ENCODE measurements around the gene YJU2. TPM values are rescaled to one million over a fixed set of nuclear protein-coding genes. Genes with fewer than 3 reads are reported as not detected.

Gene YJU2
- total RNA-seq, 1 experiment from 2014 or later: 26.9 TPM

GRCh38 chr19:4257025-4257424 lies 10.1 kb downstream of the YJU2 start (continued):
- TF ChIP-seq REST (IDR thresholded peaks at IDR 0.05; ENCODE audit: low read depth): no peak
- TF ChIP-seq EZH2 (IDR thresholded peaks at IDR 0.05): no peak
- TF ChIP-seq RAD21 (IDR thresholded peaks at IDR 0.05; ENCODE audit: low read depth): no peak
- no peak for TF ChIP-seq ZNF274 (IDR thresholded peaks at IDR 0.05; ENCODE audit: low read depth, low read length)

- RAD21 ChIA-PET (ENCODE audit: low non-redundant PET in 1 of 2, low total read pairs in 2 of 2, uncharacterized antibody in 2 of 2, unreplicated experiment in 2 of 2): no interaction called here
- peaks cover 13 to 35% of the 10 kb centered on the region in 2 experiments for H3K36me3 ChIP-seq (ENCODE audit: control insufficient read depth in 1 of 2, insufficient read depth in 2 of 2, low read length in 2 of 2)
- intact Hi-C loops (cut with micrococcal nuclease): no loop called here
These were observed 11.3 kb downstream of the YJU2 start for GRCh38 chr19:4258181-4258580.

More at GRCh38 chr19:4258181-4258580, 11.3 kb downstream of the YJU2 start:
- H3K9ac ChIP-seq (ENCODE audit: low read length): no peak overlapping the region
- H3K27ac ChIP-seq (ENCODE audit: low read depth, low read length): no peak overlapping the region
- peaks cover 5 to 6% of the 10 kb centered on the region in 2 experiments; a peak in 2 of 4 replicates for H3K9me3 ChIP-seq (ENCODE audit: control insufficient read depth in 1 of 2, insufficient read depth in 1 of 2, low read depth in 1 of 2, low read length in 2 of 2)
- no peaks in the 10 kb centered on the region for H3K4me1 ChIP-seq (ENCODE audit: control insufficient read depth in 1 of 2, insufficient read depth in 2 of 2, low read length in 2 of 2)
- no peaks in the 10 kb centered on the region for H3K9me2 ChIP-seq (ENCODE audit: insufficient read depth)
- H4K20me1 ChIP-seq (ENCODE audit: insufficient read depth): no peaks in the 10 kb centered on the region
- POLR2A ChIA-PET: no interaction called here
- H3K4me2 ChIP-seq (ENCODE audit: low read length): no peak overlapping the region
- H3K79me2 ChIP-seq (ENCODE audit: insufficient read depth, low read length): no peaks in the 10 kb centered on the region
- CTCF ChIA-PET: no interaction called here
- no peak for TF ChIP-seq SIN3A (IDR thresholded peaks at IDR 0.05; ENCODE audit: low read depth)
- BruUV-seq (replicated peaks): no TSS peak
- ATAC-seq (no peak), DNase-seq (ENCODE audit: low read depth, low spot score) (no peak)
- no peaks in the 10 kb centered on the region for H3K27me3 ChIP-seq (ENCODE audit: insufficient read depth, low read length)
- no peak overlapping the region for H2AFZ ChIP-seq (ENCODE audit: low read depth, low read length, poor library complexity, severe bottlenecking)
- no peak overlapping the region for H3K4me3 ChIP-seq (replicated peaks in 1 of 2; ENCODE audit: low read depth in 1 of 2, low read length in 2 of 2)
